Measurements from ENCODE around the gene PLEK.
"Not testable (repeated sequence)": the region's sequence is repeated elsewhere in the genome, so short reads cannot be mapped to it uniquely, and the experiment has no call there.

Gene PLEK

GRCh38 chr2:68356599-68357239, 8.4 kb upstream of the PLEK start:
- no peak for DNase-seq

- DNase-seq: no peak
These were observed 7.3 kb upstream of the PLEK start for GRCh38 chr2:68357605-68358337.

GRCh38 chr2:68359889-68360288, 5.2 kb upstream of the PLEK start:
- DNase-seq: no peak

GRCh38 chr2:68362069-68362468, 3.0 kb upstream of the PLEK start:
- peak; percentile 71 for DNase-seq

GRCh38 chr2:68362749-68363148, 2.3 kb upstream of the PLEK start:
- DNase-seq: no peak

GRCh38 chr2:68363721-68364120, 1.4 kb upstream of the PLEK start:
- DNase-seq: no peak

- no peak for DNase-seq
These were observed 1.0 kb downstream of the PLEK start for GRCh38 chr2:68366083-68366560.

GRCh38 chr2:68367953-68368653, 3.0 kb downstream of the PLEK start:
- DNase-seq: no peak

GRCh38 chr2:68368654-68369336, 3.7 kb downstream of the PLEK start:
- DNase-seq: no peak

GRCh38 chr2:68369337-68369734, 4.3 kb downstream of the PLEK start:
- no peak for DNase-seq

- DNase-seq: no peak
These were observed 6.1 kb downstream of the PLEK start for GRCh38 chr2:68371138-68371537.

GRCh38 chr2:68371581-68371980, 6.5 kb downstream of the PLEK start:
- DNase-seq: no peak

GRCh38 chr2:68372485-68372884, 7.4 kb downstream of the PLEK start:
- DNase-seq: no peak

- DNase-seq: no peak
These were observed 9.1 kb downstream of the PLEK start for GRCh38 chr2:68374184-68374583.

GRCh38 chr2:68375582-68375981, 10.5 kb downstream of the PLEK start:
- DNase-seq: no peak

- DNase-seq: no peak
These were observed 12.2 kb downstream of the PLEK start for GRCh38 chr2:68377137-68377780.

- not testable (repeated sequence) for DNase-seq
These were observed 13.7 kb downstream of the PLEK start for GRCh38 chr2:68378779-68379178.

GRCh38 chr2:68379184-68379708, 14.2 kb downstream of the PLEK start:
- no peak for DNase-seq

- DNase-seq: no peak
These were observed 18.7 kb downstream of the PLEK start for GRCh38 chr2:68383778-68384177.

GRCh38 chr2:68384485-68385107, 19.5 kb downstream of the PLEK start:
- no peak for DNase-seq

GRCh38 chr2:68385220-68385906, 20.3 kb downstream of the PLEK start:
- no peak for DNase-seq
